IPS DF 6.9 (cell line): Measurements from ENCODE around the gene CCDC172.
"Not testable (repeated sequence)": the region's sequence is repeated elsewhere in the genome, so short reads cannot be mapped to it uniquely, and the experiment has no call there.

Experiments
- DNase-seq: peaks from one replicate; pipeline ENCODE4 v3.0.0-alpha.2; 2013; ENCODE audit warnings: low read depth, low spot score
- H3K27ac ChIP-seq: one replicate; pipeline ENCODE4 v1.5.1; 2013; ENCODE audit warnings: low read length, control low read depth
- H3K27me3 ChIP-seq: 2 replicates; pipeline ENCODE4 v1.6.1; 2013; ENCODE audit warnings: mild to moderate bottlenecking, low read length; ENCODE audit not compliant: control insufficient read depth, insufficient read depth
- H3K36me3 ChIP-seq: 2 replicates; pipeline ENCODE4 v1.6.1; 2013; ENCODE audit warnings: low read length; ENCODE audit not compliant: control insufficient read depth, insufficient read depth
- H3K4me1 ChIP-seq: 2 replicates; pipeline ENCODE4 v1.6.1; 2013; ENCODE audit warnings: low read length; ENCODE audit not compliant: control insufficient read depth, insufficient read depth
- H3K4me3 ChIP-seq: 2 replicates; pipeline ENCODE4 v1.5.1; 2013; ENCODE audit warnings: mild to moderate bottlenecking, low read length
- H3K9me3 ChIP-seq: 2 replicates; pipeline ENCODE4 v1.6.1; 2013; ENCODE audit warnings: low read length, inconsistent platforms; ENCODE audit not compliant: control insufficient read depth, insufficient read depth
- WGBS: extraction: QIAGEN DNeasy Blood & Tissue Kit; methylation state at CpG from one replicate; pipeline ENCODE4 v1.1.7; 2013; ENCODE audit warnings: mixed read lengths, missing lambda C conversion rate; ENCODE audit not compliant: insufficient read length, insufficient coverage; 5-methylcytosine and 5-hydroxymethylcytosine counted together

CCDC172 gene

GRCh38 chr10:116385994-116386809, 62.0 kb downstream of the CCDC172 start:
- no peak for DNase-seq
- Histone ChIP-seq H3K27ac (no peak overlapping the region), H3K4me1 (no peaks in the 10 kb centered on the region), H3K36me3 (no peaks in the 10 kb centered on the region), H3K4me3 (no peak overlapping the region), H3K27me3 (no peaks in the 10 kb centered on the region), H3K9me3 (no peaks in the 10 kb centered on the region)
- no CpG with 5 or more reads among the region's 1 CpG for WGBS

- not testable (repeated sequence) for H3K36me3 ChIP-seq, DNase-seq, H3K4me3 ChIP-seq, H3K27ac ChIP-seq, H3K27me3 ChIP-seq, H3K4me1 ChIP-seq, H3K9me3 ChIP-seq
- no CpG with 5 or more reads among the region's 43 CpGs for WGBS
Observed at GRCh38 chr10:116393246-116393831, 69.1 kb downstream of the CCDC172 start.

- Histone ChIP-seq H3K36me3 (no peaks in the 10 kb centered on the region), H3K4me1 (peaks cover 4% of the 10 kb centered on the region; the same call in 1 of the 2 replicates), H3K27ac (no peak overlapping the region), H3K27me3 (no peaks in the 10 kb centered on the region), H3K4me3 (no peak overlapping the region), H3K9me3 (no peaks in the 10 kb centered on the region)
- WGBS: no CpG with 5 or more reads among the region's 13 CpGs
- no peak for DNase-seq
Observed at GRCh38 chr10:116395223-116395985, 71.2 kb downstream of the CCDC172 start.

GRCh38 chr10:116398224-116398623, 74.0 kb downstream of the CCDC172 start:
- no peaks in the 10 kb centered on the region for H3K36me3 ChIP-seq
- no peaks in the 10 kb centered on the region for H3K9me3 ChIP-seq
- H3K27ac ChIP-seq: no peak overlapping the region
- H3K27me3 ChIP-seq: no peaks in the 10 kb centered on the region
- H3K4me1 ChIP-seq: peaks cover 4% of the 10 kb centered on the region; the same call in 1 of the 2 replicates
- no peak overlapping the region for H3K4me3 ChIP-seq
- DNase-seq: no peak
- no CpG with 5 or more reads among the region's 5 CpGs for WGBS

GRCh38 chr10:116402858-116403257, 78.6 kb downstream of the CCDC172 start:
- no peak overlapping the region for H3K4me3 ChIP-seq
- H3K9me3 ChIP-seq: no peaks in the 10 kb centered on the region
- no peaks in the 10 kb centered on the region for H3K36me3 ChIP-seq
- H3K27ac ChIP-seq: no peak overlapping the region
- no peaks in the 10 kb centered on the region for H3K27me3 ChIP-seq
- no peak for DNase-seq
- H3K4me1 ChIP-seq: peaks cover 4% of the 10 kb centered on the region; the same call in 1 of the 2 replicates
- no CpG with 5 or more reads among the region's 3 CpGs for WGBS

- no peaks in the 10 kb centered on the region for H3K27me3 ChIP-seq
- no peak overlapping the region for H3K27ac ChIP-seq
- WGBS: no CpG with 5 or more reads among the region's 6 CpGs
- no peaks in the 10 kb centered on the region for H3K4me1 ChIP-seq
- H3K9me3 ChIP-seq: no peaks in the 10 kb centered on the region
- H3K4me3 ChIP-seq: no peak overlapping the region
- no peak for DNase-seq
- H3K36me3 ChIP-seq: no peaks in the 10 kb centered on the region
Observed at GRCh38 chr10:116403740-116404250, 79.5 kb downstream of the CCDC172 start.

- no peaks in the 10 kb centered on the region for H3K27me3 ChIP-seq
- H3K4me1 ChIP-seq: no peaks in the 10 kb centered on the region
- no peak overlapping the region for H3K27ac ChIP-seq
- H3K36me3 ChIP-seq: no peaks in the 10 kb centered on the region
- no peak for DNase-seq
- H3K4me3 ChIP-seq: no peak overlapping the region
- WGBS: no CpG with 5 or more reads among the region's 7 CpGs
- H3K9me3 ChIP-seq: no peaks in the 10 kb centered on the region
Observed at GRCh38 chr10:116408719-116409118, 84.5 kb downstream of the CCDC172 start.

- Histone ChIP-seq H3K4me3 (no peak overlapping the region), H3K4me1 (no peaks in the 10 kb centered on the region), H3K9me3 (no peaks in the 10 kb centered on the region), H3K36me3 (no peaks in the 10 kb centered on the region), H3K27ac (no peak overlapping the region), H3K27me3 (no peaks in the 10 kb centered on the region)
- WGBS: no CpG with 5 or more reads among the region's 5 CpGs
- no peak for DNase-seq
Observed at GRCh38 chr10:116410351-116410750, 86.1 kb downstream of the CCDC172 start.

- H3K36me3 ChIP-seq: no peaks in the 10 kb centered on the region
- H3K9me3 ChIP-seq: no peaks in the 10 kb centered on the region
- H3K27me3 ChIP-seq: no peaks in the 10 kb centered on the region
- H3K4me1 ChIP-seq: no peaks in the 10 kb centered on the region
- no peak overlapping the region for H3K4me3 ChIP-seq
- no peak overlapping the region for H3K27ac ChIP-seq
- WGBS: no CpG with 5 or more reads among the region's 2 CpGs
- DNase-seq: no peak
Observed at GRCh38 chr10:116417821-116418220, 93.6 kb downstream of the CCDC172 start.

GRCh38 chr10:116418389-116418788, 94.1 kb downstream of the CCDC172 start:
- Histone ChIP-seq H3K27me3 (no peaks in the 10 kb centered on the region), H3K4me1 (no peaks in the 10 kb centered on the region), H3K9me3 (no peaks in the 10 kb centered on the region), H3K27ac (no peak overlapping the region), H3K36me3 (no peaks in the 10 kb centered on the region), H3K4me3 (no peak overlapping the region)
- DNase-seq: no peak
- WGBS: no CpG with 5 or more reads among the region's 1 CpG
